DOHH2 (cell line): ENCODE results near the gene MAG.

Source experiments
- EZH2phosphoT487 ChIP-seq: fragments of 200-600 bp; sonication (generic); IDR thresholded peaks from 2 replicates; pipeline ENCODE4 v1.6.1; 2017; ENCODE audit warnings: borderline replicate concordance, mild to moderate bottlenecking, antibody characterized with exemption, low read length, moderate library complexity, mixed read lengths
- TF ChIP-seq, protein P1 (sequence below): fragments of 200-600 bp; sonication (generic); IDR thresholded peaks from one replicate; pipeline ENCODE4 v1.5.1; 2014; ENCODE audit warnings: antibody characterized with exemption, mild to moderate bottlenecking, low read depth, low read length; ENCODE audit not compliant: poor library complexity, severe bottlenecking

DNA sequence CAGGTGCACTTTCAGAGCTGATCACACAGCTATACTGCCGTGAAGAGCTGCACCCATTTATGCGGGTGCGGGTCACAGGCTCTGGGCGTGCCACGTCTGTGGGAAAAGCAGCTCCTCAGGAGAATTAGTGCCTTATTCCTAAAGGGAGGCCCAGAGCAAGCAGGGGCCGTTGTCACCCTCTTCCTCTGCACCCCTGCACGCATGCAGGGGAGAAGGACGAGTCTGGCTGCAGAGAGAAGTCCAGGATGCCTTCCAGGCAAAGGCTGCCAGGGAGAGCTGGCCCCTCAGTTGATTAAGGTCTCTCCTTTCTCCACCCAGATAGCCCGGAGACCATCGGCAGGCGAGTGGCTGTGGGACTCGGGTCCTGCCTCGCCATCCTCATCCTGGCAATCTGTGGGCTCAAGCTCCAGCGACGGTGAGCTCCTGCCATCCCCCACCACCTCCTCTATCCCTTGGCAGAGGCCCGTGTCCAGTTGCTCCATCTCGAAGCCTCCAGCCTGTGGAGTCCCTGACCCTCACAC, 52.6 kb downstream of the MAG start:
- TF ChIP-seq, protein P1, sequence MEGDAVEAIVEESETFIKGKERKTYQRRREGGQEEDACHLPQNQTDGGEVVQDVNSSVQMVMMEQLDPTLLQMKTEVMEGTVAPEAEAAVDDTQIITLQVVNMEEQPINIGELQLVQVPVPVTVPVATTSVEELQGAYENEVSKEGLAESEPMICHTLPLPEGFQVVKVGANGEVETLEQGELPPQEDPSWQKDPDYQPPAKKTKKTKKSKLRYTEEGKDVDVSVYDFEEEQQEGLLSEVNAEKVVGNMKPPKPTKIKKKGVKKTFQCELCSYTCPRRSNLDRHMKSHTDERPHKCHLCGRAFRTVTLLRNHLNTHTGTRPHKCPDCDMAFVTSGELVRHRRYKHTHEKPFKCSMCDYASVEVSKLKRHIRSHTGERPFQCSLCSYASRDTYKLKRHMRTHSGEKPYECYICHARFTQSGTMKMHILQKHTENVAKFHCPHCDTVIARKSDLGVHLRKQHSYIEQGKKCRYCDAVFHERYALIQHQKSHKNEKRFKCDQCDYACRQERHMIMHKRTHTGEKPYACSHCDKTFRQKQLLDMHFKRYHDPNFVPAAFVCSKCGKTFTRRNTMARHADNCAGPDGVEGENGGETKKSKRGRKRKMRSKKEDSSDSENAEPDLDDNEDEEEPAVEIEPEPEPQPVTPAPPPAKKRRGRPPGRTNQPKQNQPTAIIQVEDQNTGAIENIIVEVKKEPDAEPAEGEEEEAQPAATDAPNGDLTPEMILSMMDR: no peak
- no peak for TF ChIP-seq EZH2phosphoT487
